Central memory CD4-positive, alpha-beta T cell (primary cell): Measurements from ENCODE around the gene PNPLA6.

Source experiments
- DNase-seq: peaks from one replicate; pipeline ENCODE4 v3.0.0; 2022

The PNPLA6 gene

DNA sequence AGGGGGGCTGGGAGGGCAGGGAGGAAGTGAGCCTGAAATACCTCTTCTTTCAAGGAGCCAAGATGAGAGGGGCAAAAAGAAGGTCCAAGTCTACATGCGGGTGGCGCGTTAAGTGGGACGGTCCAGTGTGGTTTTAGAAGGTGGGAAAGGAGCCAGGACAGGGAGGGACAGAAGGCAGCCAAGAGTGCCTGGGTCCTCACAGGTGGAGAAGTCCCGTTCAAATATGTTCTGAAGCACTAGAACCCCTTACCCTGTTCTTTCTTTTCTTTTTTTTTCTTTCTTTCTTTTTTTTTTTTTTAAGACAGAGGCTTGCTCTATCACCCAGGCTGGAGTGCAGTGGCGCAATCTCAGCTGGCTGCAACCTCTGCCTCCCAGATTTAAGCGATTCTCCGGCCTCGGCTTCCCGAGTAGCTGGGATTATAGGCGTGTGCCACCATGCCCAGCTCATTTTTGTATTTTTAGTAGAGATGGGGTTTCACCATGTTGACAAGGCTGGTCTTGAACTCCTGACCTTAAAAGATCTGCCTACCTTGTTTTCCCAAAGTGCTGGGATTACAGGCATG lies 67.5 kb downstream of the PNPLA6 start:
- DNase-seq = no peak

DNA sequence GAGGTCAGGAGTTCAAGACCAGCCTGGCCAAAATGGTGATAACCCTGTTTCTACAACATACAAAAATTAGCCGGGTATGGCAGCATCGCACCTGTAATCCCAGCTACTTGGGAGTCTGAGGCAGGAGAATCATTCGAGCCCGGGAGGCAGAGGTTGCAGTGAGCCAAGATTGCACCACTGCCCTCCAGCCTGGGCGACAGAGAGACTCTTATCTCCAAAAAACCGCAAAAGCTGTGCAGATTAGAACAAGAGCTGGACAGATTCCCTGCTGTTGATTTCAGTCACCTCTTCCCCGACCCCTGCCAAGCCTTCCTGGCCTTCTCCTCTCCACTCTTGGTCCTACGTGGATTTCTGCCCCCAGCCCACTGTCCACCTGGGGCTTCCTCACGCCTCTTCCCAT lies 68.4 kb downstream of the PNPLA6 start:
- DNase-seq = no peak

DNA sequence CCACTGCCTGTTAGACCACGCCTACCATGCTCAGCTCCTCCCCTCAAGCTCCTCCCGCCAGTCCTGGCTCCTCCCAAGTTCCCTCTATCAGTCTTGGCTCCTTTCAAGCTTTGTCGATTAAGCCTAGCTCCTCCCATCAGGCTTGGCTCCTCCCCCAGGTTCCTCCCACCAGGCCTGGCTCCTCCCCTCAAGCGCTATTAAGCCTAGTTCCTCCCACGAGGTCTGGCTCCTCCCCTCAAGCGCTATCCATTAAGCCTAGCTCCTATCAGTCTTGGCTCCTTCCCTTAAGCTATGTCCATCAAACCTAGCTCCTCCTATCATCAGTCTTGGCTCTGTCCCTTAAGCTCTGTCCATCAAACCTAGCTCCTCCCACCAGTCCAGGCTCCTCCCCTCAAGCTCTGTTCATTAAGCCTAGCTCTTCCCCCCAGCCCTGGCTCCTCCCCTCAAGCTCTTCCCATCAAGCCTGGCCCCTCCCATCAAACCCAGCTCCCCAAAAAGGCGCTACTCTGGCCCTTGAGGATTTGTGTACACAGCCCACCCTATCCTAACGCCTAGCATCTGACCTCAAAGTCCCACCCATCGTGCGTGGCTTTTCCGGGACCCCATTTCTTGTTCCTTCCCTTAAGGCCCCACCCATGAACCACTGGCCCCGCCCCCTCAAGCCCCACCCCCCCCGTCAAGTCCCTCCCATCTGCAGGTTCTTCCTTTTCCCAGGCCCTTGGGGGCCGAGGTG lies 70.1 kb downstream of the PNPLA6 start:
- no peak for DNase-seq

DNA sequence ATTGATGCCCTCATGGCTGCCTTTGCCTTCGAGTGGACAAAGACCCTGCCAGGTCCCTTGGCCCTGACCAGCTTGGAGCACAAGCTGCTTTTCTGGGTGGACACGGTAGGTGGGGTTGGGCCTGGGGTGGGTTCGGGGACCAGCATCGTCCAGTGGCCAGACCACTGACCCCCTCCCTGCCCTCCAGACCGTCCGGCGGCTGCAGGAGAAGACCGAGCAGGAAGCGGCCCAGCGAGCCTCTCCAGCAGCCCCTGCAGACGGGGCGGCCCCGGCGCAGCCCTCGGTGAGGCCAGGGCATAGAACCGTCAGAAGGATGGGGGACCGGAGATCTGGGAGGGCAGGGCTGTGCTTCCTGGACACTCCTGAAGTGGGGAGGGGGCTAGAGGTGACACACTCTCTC lies 70.8 kb downstream of the PNPLA6 start:
- DNase-seq = no peak

DNA sequence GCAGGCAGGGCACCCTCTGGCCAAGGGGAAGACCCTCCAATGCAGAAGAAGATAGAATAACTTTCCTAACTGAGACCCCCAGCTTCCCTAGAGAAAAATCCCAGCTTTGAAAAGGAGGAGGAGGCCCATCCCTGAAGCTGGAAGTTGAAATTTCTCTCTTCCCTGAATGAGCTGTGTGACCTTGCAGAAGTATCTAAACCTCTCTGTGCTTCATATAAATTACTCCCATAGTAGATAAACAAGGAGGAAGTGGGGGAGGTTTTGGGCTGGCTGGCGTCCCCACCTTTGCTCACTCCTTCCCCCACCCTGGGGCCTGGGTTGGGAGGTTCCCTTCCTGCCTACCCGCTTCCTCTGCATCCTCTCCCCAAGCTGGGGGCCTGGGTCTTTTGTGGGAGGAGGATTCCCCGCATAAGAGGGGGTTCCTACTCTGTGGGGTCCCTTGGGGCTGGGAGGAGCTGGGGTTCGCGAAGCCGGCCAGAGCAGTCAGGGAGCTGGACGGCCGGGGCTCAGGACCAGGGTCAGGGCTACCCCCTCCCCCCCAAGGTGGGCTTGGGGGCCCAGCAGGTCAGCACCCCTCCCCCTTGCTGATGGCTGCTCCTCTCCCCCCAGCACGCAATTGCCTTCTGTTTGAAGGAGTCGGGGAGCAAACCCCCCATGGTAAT lies 71.8 kb downstream of the PNPLA6 start:
- DNase-seq = no peak

DNA sequence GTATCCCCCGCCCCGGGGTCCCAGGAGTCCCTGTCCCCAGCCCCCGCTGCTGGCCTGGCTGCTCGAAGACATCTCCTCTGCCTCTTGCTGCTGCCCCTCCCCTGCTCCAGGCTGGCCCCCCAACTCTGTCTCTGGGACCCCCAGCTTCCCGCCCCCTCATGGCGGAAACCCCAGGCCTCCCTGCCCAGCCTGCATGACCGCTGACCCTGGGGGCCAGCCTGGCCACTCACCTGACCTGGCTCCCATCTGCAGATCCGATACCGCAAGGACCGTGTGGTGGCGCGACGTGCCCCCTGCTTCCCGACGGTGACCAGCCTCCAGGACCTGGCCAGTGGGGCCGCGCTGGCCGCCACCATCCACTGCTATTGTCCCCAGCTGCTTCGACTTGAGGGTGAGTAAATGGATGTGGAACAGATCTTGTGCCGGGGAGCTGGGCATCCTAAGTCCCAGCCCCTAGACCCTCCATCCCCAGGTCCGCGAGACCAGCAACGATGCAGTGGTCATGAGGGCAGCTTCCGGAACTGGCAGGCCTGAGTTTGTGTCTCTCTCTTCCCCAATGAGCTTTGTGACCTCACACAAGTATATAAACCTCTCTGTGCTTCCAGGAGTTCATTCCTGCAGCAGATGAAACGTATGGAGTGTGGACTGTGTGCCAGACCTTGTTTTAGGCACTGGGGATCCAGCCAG lies 72.5 kb downstream of the PNPLA6 start:
- DNase-seq = no peak

DNA sequence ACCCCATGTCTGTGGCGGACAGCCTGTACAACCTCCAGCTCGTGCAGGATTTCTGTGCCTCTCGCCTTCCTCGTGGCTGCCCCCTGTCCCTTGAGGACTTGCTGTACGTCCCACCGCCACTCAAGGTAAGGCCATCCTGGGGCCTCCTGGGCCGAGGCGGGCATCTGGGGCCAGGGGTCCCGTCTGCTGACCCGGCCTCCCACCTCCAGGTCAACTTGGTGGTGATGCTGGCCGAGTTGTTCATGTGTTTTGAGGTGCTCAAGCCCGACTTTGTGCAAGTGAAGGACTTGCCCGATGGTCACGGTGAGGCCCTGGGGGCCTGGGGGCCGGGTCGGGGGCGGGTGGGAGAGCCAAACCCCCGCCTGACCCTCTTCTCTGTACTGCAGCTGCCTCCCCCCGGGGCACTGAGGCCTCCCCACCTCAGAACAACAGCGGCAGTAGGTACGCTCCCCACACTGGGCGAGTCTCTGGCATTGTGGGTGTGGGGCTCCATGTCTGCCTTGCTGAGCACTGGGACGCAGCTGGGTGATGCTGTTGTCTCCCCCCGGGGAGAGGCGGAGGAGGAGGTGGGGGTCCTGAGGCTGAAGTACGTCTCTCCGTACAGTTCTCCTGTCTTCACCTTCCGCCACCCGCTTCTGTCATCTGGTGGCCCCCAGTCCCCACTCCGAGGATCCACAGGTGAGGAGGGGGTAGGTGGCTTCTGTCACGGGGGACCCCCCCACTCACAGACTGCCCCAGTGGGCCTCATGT lies 75.1 kb downstream of the PNPLA6 start:
- no peak for DNase-seq
